HG03039 (cell line): ENCODE measurements around the gene ZNF80.
A peak's percentile ranks its signal among the peaks of the same experiment; 100 is the strongest.
"Not testable (repeated sequence)": the region's sequence is repeated elsewhere in the genome, so short reads cannot be mapped to it uniquely, and the experiment has no call there.

ENCODE experiments used
- ATAC-seq: cut with Tn5 transposase; IDR thresholded peaks from one replicate; pipeline ENCODE4 v1.9.1; 2021; ENCODE audit warnings: mild to moderate bottlenecking, moderate library complexity; ENCODE audit not compliant: unreplicated experiment

The ZNF80 gene

GRCh38 chr3:114237478-114237877 is at the start of gene ZNF80:
Gene ZNF80, minus strand, starts transcription at chr3:114237578. Its CDS starts 504 bp downstream, at chr3:114237074.
- not testable (repeated sequence) for ATAC-seq

GRCh38 chr3:114286266-114286665 is 48.9 kb upstream of the ZNF80 start:
- ATAC-seq, result no peak

- no peak for ATAC-seq
Observed at GRCh38 chr3:114285648-114286230, 48.4 kb upstream of the ZNF80 start.

GRCh38 chr3:114284644-114285043 is 47.3 kb upstream of the ZNF80 start:
- ATAC-seq, result no peak

GRCh38 chr3:114276856-114277255 is 39.5 kb upstream of the ZNF80 start:
- not testable (repeated sequence) for ATAC-seq

- no peak for ATAC-seq
Observed at GRCh38 chr3:114274929-114275328, 37.6 kb upstream of the ZNF80 start.

- no peak for ATAC-seq
Observed at GRCh38 chr3:114272271-114272670, 34.9 kb upstream of the ZNF80 start.

GRCh38 chr3:114270019-114270418 is 32.6 kb upstream of the ZNF80 start:
- ATAC-seq, result no peak

- ATAC-seq, result no peak
Observed at GRCh38 chr3:114260152-114260551, 22.8 kb upstream of the ZNF80 start.

- no peak for ATAC-seq
Observed at GRCh38 chr3:114259566-114259965, 22.2 kb upstream of the ZNF80 start.

- no peak for ATAC-seq
Observed at GRCh38 chr3:114253505-114253904, 16.1 kb upstream of the ZNF80 start.

GRCh38 chr3:114252954-114253353 is 15.6 kb upstream of the ZNF80 start:
- ATAC-seq, result no peak

- peak; percentile 94 for ATAC-seq
Observed at GRCh38 chr3:114242947-114243346, 5.6 kb upstream of the ZNF80 start.

GRCh38 chr3:114241262-114241661 is 3.9 kb upstream of the ZNF80 start:
- ATAC-seq, result no peak

- ATAC-seq, result not testable (repeated sequence)
Observed at GRCh38 chr3:114238146-114238785, 888 bp upstream of the ZNF80 start.

- no peak for ATAC-seq
Observed at GRCh38 chr3:114235431-114235830, 1.9 kb downstream of the ZNF80 start.

- ATAC-seq, result no peak
Observed at GRCh38 chr3:114234745-114235144, 2.6 kb downstream of the ZNF80 start.

GRCh38 chr3:114231616-114232015 is 5.8 kb downstream of the ZNF80 start:
- no peak for ATAC-seq

GRCh38 chr3:114227076-114227475 is 10.3 kb downstream of the ZNF80 start:
- no peak for ATAC-seq

GRCh38 chr3:114226313-114226712 is 11.1 kb downstream of the ZNF80 start:
- ATAC-seq, result no peak

GRCh38 chr3:114223143-114223542 is 14.2 kb downstream of the ZNF80 start:
- ATAC-seq, result peak; percentile 55

GRCh38 chr3:114221881-114222264 is 15.5 kb downstream of the ZNF80 start:
- no peak for ATAC-seq
